ENCODE results near the gene AIPL1. TPM values are rescaled to one million over a fixed set of nuclear protein-coding genes. Genes with fewer than 3 reads are reported as not detected.

Gene AIPL1
- total RNA-seq, 1 experiment from 2014 or later: not detected

Other genes with a start within 250 kb of the AIPL1 start
- gene PIMREG, start 9.3 kb upstream of the AIPL1 start, total RNA-seq (2014; rRNA removed; shearing (Covaris generic); ENCODE audit: low replicate concordance): not detected in 2 replicates
- 0.04 and 0.43 TPM in 2 replicates for gene PITPNM3, start 121.4 kb upstream of the AIPL1 start, total RNA-seq (2014; rRNA removed; shearing (Covaris generic); ENCODE audit: low replicate concordance)
- 13.7 and 30.5 TPM in 2 replicates for gene KIAA0753, start 205.6 kb upstream of the AIPL1 start, total RNA-seq (2014; rRNA removed; shearing (Covaris generic); ENCODE audit: low replicate concordance)
- gene TXNDC17, start 205.9 kb upstream of the AIPL1 start, total RNA-seq (2014; rRNA removed; shearing (Covaris generic); ENCODE audit: low replicate concordance): 75.4 and 83.2 TPM in 2 replicates
- 11.0 and 45.3 TPM in 2 replicates for gene MED31, start 216.5 kb upstream of the AIPL1 start, total RNA-seq (2014; rRNA removed; shearing (Covaris generic); ENCODE audit: low replicate concordance)
- gene C17orf100, start 216.6 kb upstream of the AIPL1 start, total RNA-seq (2014; rRNA removed; shearing (Covaris generic); ENCODE audit: low replicate concordance): 0.18 TPM in 1 of 2 replicates, not detected in the other